Umbilical cord (tissue), 2 donors: ENCODE results near the gene PHF19. TPM values are rescaled to one million over a fixed set of nuclear protein-coding genes. Genes with fewer than 3 reads are reported as not detected.

ENCODE experiments used
- DNase-seq: peaks from one replicate; pipeline ENCODE4 v3.0.0-alpha.2; 2015; ENCODE audit warnings: low spot score
- total RNA-seq: library from RNA; depleted of rRNA; stranded (reverse); fragments of >200 nt; gene quantifications from one replicate; pipeline ENCODE4 v1.2.3, GENCODE V29; 2014; ENCODE audit warnings: low replicate concordance; ENCODE audit not compliant: insufficient read depth

PHF19 gene
- total RNA-seq, 1 donor from 2014 or later = 20.0 TPM

DNA sequence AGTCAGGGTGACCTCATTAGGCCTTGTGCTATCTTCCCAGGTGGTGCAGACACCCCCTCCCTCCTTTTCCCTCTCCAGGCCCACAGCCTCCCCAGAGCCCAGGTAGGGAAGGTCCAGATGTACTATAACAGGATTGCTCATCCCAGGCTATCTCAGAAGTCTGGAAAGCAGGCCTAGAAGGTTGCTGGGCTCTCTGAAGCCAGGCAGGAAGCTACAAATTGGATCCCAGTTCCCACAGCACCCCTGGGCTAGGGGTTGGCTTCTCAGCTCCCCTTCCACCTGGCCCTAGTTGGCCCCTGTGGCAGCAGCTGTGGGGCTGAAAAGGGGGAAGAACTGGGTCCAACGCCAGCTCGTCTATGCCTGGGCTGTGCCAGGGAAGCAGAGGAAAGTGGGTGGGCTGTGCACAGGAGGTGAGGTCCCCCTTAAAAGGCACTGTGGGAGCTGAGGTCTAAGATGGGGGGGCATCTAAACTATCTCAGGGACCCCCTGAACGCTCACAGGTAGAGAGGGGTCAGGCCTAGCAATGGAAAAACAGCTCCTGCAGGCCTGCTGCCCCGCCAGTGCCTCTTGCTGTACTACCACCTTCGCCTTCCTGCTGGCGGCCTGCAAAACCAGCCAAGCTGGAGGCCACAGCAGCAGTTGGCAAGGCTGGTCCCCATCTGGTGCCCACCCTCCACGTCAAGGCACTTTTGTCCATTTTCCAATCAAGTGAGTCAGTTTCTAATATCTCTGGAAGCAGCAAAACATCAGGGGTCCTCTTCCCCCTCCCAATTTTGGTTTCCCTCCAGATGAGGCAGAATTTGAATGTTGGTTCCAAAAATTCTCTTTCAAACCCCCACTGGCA lies 20.9 kb downstream of the PHF19 start:
- no peak for DNase-seq

GRCh38 chr9:120854596-120855327 lies 22.2 kb downstream of the PHF19 start:
- DNase-seq = no peak

- no peak for DNase-seq
These were observed 23.8 kb downstream of the PHF19 start for GRCh38 chr9:120853198-120853597.

DNA sequence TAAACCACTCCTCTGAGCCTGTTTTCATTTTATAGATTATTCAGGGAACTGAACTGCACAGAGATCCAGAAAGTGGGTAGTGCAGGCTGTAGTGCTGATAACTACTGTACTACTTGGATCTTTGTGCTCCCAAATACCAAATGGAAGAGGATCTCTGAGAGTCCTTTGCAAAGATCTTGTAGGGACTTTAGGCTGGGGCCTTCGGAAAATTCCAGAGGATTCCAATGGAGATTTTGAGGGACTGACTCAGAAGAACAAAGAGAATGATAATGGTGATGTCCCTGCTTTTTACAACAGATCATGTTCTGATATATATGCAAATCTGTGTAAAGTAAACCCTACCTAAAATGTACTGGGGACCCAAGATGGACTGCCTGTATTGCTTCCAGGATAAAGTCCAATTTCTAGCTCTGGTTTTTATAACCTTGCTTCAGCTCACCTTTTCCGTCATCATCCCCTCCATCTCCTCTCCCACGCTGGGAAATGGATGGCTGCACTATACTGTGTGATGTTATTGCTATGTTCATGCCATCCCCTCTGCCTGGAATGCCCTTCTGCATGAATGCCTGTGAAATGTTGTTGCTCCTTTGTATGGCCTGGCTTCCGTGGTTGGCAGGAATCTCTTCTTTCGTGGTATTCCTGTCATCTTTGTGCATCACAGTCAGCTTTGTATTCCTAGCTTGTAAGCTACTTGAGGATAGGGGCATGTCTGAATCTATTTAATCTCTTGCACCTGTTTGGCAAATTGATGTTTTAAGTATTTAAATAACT lies 24.6 kb downstream of the PHF19 start:
- DNase-seq = no peak

GRCh38 chr9:120851449-120851848 lies 25.5 kb downstream of the PHF19 start:
- DNase-seq = no peak

GRCh38 chr9:120850315-120850714 lies 26.7 kb downstream of the PHF19 start:
- no peak for DNase-seq

DNA sequence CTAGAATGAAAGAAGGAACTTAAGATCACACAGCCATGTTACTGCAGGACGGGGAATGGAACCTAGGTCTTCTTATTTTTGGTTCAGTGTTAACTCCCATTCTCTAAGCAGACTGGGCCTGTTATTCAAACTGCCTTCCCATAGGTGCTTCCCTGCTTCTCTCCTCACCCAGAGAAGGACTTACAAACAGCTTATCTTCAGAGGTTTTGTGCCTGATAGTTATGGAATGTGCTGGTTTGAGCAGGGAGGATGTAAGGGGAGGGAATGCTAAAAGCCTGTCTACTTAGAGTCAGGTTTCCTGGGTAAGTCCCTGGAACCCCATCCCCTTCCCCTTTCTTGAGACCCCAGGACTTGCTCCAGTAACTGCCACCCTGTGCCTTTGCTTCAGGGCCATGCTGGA lies 30.1 kb downstream of the PHF19 start:
- no peak for DNase-seq

GRCh38 chr9:120846251-120846889 lies 30.6 kb downstream of the PHF19 start:
- no peak for DNase-seq

DNA sequence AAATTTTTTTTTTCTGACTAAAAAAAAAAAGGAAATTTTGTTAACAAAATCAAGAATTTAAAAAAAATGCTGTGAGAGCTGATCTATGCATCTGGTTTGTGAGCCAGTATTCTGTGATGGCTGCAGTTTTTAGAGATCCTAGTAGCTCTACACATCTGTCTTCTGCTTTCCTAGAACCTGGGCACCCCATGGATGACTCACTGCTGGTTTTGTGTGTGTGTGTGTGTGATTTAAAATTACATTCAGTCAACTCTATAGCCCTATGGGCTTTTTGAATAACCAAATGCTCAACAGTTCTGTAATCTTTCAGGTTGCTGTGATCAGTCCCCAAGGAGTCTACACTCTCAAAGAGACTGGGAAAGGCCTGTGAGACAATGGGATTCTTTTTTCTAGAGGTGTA lies 31.7 kb downstream of the PHF19 start:
- DNase-seq = no peak

GRCh38 chr9:120842685-120843485 lies 34.1 kb downstream of the PHF19 start, which contains the start of gene PSMD5:
Gene PSMD5, minus strand, starts transcription at chr9:120842922. Its CDS starts 13 bp downstream, at chr9:120842909.
- DNase-seq = peak; percentile 99

DNA sequence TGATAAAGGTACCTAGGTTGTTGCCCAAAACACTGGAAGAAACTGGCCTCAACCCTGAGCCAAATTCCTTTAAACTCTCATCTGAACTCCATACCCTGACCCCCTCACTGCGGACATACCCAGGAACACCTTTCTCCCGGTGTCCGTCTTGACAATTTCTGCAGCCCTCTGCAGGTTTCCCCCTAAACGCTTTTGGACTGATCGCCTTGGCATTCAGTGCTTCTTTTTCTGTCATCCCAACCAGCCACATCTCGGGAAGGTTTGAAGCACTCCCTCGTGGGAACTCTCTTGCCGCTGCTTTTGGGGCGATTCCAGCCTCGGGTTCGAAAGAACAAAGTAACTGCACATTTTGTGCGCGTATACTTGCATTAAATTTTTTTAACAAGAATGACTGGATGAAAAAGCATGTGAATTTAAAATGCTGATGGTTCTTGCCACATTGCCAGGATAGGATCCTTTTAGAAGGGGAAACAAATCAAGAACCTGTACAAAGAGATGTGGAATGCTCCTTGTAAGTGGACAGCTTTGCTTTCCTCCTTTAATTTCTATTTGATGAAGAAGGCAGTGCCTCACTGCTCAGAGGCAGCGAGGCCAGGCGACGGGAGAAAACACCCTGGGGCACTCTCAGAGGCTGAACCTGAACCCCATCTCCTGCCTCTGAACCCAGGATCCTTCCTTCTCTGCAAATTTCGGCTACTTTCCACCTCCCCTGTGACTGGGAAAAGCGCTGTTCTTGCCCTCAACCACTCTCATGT lies 34.9 kb downstream of the PHF19 start:
- DNase-seq = no peak

- DNase-seq = no peak
These were observed 37.8 kb downstream of the PHF19 start for GRCh38 chr9:120839146-120839545.

DNA sequence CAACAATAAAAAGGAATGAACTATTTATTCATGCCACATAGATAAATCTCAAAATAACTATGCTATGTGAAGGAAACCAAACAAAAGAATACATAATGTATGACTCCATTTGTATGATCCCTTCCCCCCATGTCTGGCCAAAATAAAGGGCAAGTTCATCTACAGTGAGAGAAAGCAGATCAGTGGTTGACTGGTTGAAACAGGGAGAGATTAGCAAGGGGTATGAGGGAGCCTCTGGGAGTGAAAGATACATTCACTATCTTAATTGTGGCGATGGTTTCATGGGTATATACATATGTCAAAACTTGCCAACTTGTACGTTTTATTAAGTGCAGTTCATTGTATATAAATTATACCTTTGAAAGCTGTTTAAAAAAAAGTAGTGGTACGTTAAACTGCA lies 39.1 kb downstream of the PHF19 start:
- no peak for DNase-seq

DNA sequence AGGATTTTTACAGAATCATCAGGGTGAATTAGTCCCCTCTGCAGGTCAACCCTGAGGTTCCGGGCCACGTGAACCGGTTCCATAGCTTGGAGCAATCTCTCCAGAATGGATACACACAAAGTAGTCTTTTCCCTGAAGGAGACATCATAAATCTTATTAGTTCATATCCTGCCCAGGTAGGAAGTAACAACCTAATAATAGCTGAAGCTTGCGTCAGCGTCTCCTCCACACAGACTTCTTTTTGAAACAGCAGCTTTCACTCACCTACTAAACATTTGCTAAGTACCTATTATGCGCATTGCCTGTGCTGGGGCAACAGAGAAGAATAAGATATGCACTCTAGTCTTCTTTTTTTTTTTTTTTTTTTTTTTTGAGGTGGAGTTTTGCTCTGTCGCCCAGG lies 43.7 kb downstream of the PHF19 start:
- no peak for DNase-seq

GRCh38 chr9:120832807-120833206 lies 44.2 kb downstream of the PHF19 start:
- DNase-seq = no peak

GRCh38 chr9:120830865-120831264 lies 46.1 kb downstream of the PHF19 start:
- no peak for DNase-seq

DNA sequence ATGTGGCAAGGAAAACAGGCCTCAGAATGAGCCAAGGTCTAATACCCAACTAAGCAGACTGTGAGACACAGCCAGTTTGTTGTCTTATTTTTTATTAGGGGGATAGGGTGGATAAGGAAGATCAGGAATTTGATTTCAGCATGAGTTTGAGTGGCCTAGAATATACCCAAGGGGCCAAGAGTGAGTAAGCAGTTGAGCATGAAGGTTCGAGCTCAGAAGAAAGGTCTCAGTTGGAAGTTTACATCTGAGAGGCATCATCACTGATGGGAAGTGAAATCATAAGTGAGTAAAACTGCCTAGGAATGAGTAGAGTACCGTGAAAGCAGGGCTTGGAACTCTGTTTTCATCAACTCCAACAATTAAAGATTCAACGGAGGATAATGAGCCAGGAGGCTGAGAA lies 46.8 kb downstream of the PHF19 start:
- DNase-seq = no peak

DNA sequence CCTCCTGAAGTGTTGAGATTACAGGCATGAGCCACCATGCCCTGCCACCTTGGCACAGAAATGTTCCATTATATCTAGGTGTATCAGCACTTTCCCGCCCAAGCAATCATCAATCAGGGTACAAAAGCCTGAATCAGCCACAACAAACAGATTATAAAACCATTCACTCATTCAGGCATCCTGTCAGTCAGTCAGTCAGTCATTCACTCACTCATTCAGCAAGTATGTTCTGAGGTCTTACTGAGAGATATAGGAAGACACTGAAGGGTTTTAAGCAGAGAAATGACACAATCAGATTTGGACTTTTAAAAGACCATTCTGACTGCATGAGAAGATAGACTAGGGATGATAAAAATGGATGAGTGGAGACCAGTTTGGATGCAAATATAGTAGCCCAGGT lies 47.3 kb downstream of the PHF19 start:
- DNase-seq = no peak

GRCh38 chr9:120820095-120820494 lies 56.9 kb downstream of the PHF19 start:
- DNase-seq = no peak

- DNase-seq = no peak
These were observed 58.4 kb downstream of the PHF19 start for GRCh38 chr9:120818595-120818994.
